RWPE1 (cell line): ENCODE results near the gene SPTLC3.

Experiments
- CTCF ChIA-PET: fragments of 350-600 bp; sonication (Branson Sonifier 250); formaldehyde crosslinking; extraction: SDS; loops from one replicate; lab custom pipeline; 2021; lab: Yijun Ruan, JAX
- POLR2A ChIA-PET: fragments of 400-600 bp; formaldehyde crosslinking; extraction: SDS; loops from one replicate; lab custom pipeline; 2020; ENCODE audit warnings: antibody characterized with exemption; ENCODE audit not compliant: low non-redundant PET; lab: Yijun Ruan, JAX
- DNase-seq: peaks from one replicate; pipeline ENCODE4 v3.0.0; 2012; ENCODE audit warnings: low spot score
- H3K27ac ChIP-seq: fragments of 450-650 bp; 2 replicates; pipeline ENCODE4 v1.5.1; 2017
- CTCF ChIP-seq: fragments of 450-650 bp; conservative IDR thresholded peaks from 2 replicates; pipeline ENCODE4 v1.5.1; 2017; ENCODE audit warnings: low read depth, mild to moderate bottlenecking

The SPTLC3 gene

DNA sequence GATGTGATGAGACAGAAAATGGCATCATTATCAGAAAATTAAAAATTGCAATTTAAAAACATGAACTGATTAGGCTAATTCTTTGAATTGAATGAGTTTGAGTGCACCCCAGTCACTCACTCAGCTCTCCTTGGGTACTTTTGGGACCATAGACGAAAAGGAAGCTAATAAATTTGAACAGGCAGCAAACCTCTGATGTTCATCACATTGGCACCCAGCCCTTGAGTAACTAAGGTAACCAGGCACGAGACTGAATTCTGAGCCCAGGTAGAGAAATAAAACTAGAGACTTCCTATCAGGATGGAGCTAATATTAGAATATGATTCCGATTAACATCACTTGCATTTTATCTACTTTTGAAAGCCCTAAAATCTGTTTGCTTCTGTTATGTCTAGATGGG is 131.4 kb downstream of the SPTLC3 start:
- DNase-seq, result no peak
- CTCF ChIA-PET, result interaction anchor here (0.6 kb wide), 1 partner anchor 120 kb away, joined by 6 read pairs; no protein-coding TSS in a partner anchor
- POLR2A ChIA-PET, result no interaction called here
- no peak for TF ChIP-seq CTCF
- no peak overlapping the region for H3K27ac ChIP-seq

- no peak for TF ChIP-seq CTCF
- CTCF ChIA-PET, result no interaction called here
- H3K27ac ChIP-seq, result no peak overlapping the region
- no peak for DNase-seq
- POLR2A ChIA-PET, result no interaction called here
Measured at GRCh38 chr20:13140775-13141174, 132.0 kb downstream of the SPTLC3 start.

- ChIA-PET POLR2A (no interaction called here), CTCF (interaction anchor here (0.7 kb wide), 1 partner anchor 390 kb away, joined by 5 read pairs; no protein-coding TSS in a partner anchor)
- H3K27ac ChIP-seq, result no peak overlapping the region
- no peak for TF ChIP-seq CTCF
- DNase-seq, result no peak
Measured at GRCh38 chr20:13141546-13141945, 132.8 kb downstream of the SPTLC3 start.

GRCh38 chr20:13142143-13142542 is 133.4 kb downstream of the SPTLC3 start:
- ChIA-PET POLR2A (no interaction called here), CTCF (no interaction called here)
- no peak overlapping the region for H3K27ac ChIP-seq
- no peak for TF ChIP-seq CTCF
- no peak for DNase-seq

DNA sequence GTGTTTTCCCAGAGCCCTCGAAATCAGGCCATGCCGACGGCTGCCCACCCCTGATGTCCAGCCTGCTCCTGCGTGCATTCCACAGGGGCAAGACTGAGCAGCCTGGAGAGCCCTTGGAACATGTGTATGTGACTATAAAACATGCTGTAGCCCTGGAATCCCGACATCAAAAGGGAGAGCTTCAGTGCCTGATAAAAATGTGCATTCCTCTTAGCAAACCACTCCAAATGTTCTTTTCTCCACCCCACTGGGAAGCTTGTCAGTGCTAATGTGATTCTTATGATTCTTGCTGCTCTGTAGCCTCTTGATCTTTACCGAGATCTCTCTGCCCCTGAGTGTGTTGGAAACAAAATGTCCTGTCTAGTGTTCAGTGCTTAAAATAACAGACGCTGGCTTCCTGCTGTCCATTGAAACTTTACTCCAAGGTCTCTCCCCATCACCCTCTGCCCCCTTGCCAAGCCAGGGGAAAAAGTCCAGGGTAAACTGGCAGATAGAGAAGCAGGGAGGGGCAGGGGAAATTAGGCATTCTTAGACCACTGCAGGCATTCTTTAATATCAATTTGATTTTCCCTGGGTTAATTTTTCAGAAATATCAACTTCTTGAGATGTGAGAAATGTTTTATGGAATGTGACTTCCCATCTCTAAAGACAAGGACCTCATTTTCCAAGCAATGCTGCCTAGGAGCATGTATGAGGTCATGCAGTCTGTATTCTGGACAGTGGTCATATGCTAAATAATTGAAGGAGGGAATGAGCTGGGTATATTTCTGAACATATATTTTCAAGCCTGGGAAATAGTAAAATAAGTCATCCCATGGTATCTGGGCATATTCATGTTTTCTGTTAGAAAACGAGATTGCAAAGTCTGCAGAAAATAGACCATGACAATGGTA is 138.5 kb downstream of the SPTLC3 start:
- CTCF ChIA-PET, result interaction anchor here (1.0 kb wide), 1 partner anchor 399 kb away, joined by 3 read pairs; no protein-coding TSS in a partner anchor
- TF ChIP-seq CTCF, result no peak
- no peak overlapping the region for H3K27ac ChIP-seq
- POLR2A ChIA-PET, result no interaction called here
- no peak for DNase-seq

- ChIA-PET CTCF (interaction anchor here (1.0 kb wide), 1 partner anchor 398 kb away, joined by 3 read pairs; no protein-coding TSS in a partner anchor), POLR2A (no interaction called here)
- no peak for DNase-seq
- H3K27ac ChIP-seq, result no peak overlapping the region
- no peak for TF ChIP-seq CTCF
Measured at GRCh38 chr20:13147971-13148370, 139.2 kb downstream of the SPTLC3 start.
